AG04450 (cell line): Measurements from ENCODE around the gene GOLPH3. TPM values are rescaled to one million over a fixed set of nuclear protein-coding genes. Genes with fewer than 3 reads are reported as not detected.

Experiments used
- CTCF ChIA-PET: fragments of 300-600, 350-600 bp; formaldehyde crosslinking; extraction: SDS; loops from one replicate; lab custom pipeline; 2022; ENCODE audit warnings: antibody characterized with exemption, inconsistent platforms; lab: Charles Lee
- POLR2A ChIA-PET: fragments of 350-600 bp; formaldehyde crosslinking; extraction: SDS; loops from one replicate; lab custom pipeline; 2021; ENCODE audit warnings: antibody characterized with exemption, inconsistent platforms; lab: Yijun Ruan, JAX
- DNase-seq: peaks from one replicate; pipeline ENCODE4 v3.0.0-alpha.2; 2011; ENCODE audit warnings: low read depth, low spot score
- H3K27ac ChIP-seq: one replicate; pipeline ENCODE4 v1.5.1; 2012; ENCODE audit warnings: low read depth, low read length, control low read depth
- H3K27me3 ChIP-seq: one replicate; pipeline ENCODE4 v1.6.0; 2012; ENCODE audit warnings: low read length; ENCODE audit not compliant: control insufficient read depth, insufficient read depth
- H3K4me3 ChIP-seq: 2 replicates; pipeline ENCODE4 v1.5.1; 2011; ENCODE audit warnings: mild to moderate bottlenecking, low read depth, low read length, control low read depth
- H3K9me3 ChIP-seq: 2 replicates; pipeline ENCODE4 v1.5.1; 2012; ENCODE audit warnings: low read length; ENCODE audit not compliant: control insufficient read depth, insufficient read depth
- polyA plus RNA-seq: library from polyadenylated mRNA; depleted of rRNA; stranded (reverse); fragments of >200 nt; gene quantifications from 2 replicates; pipeline ENCODE4 v1.2.3, GENCODE V29; 2011; rRNA removed
- small RNA-seq: library from RNA; depleted of rRNA; stranded (forward); fragments of <200 nt; gene quantifications from one replicate; pipeline ENCODE3, GENCODE V24; 2012; ENCODE audit warnings: low read depth; ENCODE audit not compliant: insufficient read length
- TF ChIP-seq, protein P1 (sequence below): IDR thresholded peaks from 2 replicates; pipeline ENCODE4 v1.5.1; 2011; ENCODE audit warnings: low read depth, low read length, control low read depth, inconsistent platforms

Gene GOLPH3
- polyA plus RNA-seq, 1 experiment = 80.1 TPM

DNA sequence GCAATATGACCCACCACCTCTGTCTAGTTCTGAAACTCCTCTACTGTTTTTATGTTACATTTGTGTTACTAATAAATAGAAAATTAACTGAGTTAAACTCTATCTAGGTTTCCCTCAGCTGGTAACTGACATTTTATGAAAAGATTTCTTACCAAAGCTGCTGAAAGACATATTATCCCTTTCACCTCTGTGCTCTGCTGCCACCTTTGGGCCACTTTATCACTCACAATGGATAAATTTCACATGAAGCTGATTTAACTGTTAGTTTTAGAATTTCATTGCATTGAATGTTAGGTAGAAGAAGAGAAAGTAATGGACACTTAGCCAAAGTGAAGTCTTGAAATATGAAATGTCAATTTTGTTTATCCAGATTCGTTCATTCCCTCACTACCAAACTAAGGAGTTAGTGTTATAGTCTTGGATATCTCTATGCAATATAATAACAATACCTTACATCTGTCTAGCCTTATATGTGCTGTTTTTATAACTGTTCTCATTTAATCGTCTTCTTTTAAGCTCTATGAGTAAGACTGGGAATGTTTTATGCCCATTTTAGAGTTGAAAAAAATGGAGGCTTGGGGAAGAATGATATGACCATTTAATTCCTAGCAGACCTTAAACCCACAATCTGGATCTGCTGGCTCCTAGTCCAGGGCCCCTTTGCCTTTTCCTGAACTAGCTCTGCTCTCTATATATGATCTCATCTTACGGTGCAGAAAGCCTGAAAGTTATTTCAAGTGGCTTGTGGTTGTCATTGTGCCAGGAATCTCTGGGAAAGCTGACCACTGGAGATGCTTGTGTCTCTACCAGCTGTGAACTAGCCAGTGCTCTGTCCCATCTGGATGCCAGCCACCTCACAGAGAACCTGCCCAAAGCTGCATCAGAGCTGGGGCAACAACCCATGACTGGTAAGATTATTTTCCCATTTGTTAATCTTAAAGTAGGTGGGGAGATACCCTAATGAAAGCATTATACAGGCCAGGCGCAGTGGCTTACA is 97.1 kb downstream of the GOLPH3 start:
- DNase-seq = peak; percentile 10
- Histone ChIP-seq H3K27ac (no peak overlapping the region), H3K4me3 (no peak overlapping the region), H3K27me3 (peaks cover 9% of the 10 kb centered on the region), H3K9me3 (no peaks in the 10 kb centered on the region)
- CTCF ChIA-PET = interaction anchor here (0.5 to 1.8 kb wide), 44 partner anchors 8 to 1617 kb away, joined by 3 to 93 read pairs (median 4); partner anchors contain the start of gene PDZD2
- TF ChIP-seq, protein P1, sequence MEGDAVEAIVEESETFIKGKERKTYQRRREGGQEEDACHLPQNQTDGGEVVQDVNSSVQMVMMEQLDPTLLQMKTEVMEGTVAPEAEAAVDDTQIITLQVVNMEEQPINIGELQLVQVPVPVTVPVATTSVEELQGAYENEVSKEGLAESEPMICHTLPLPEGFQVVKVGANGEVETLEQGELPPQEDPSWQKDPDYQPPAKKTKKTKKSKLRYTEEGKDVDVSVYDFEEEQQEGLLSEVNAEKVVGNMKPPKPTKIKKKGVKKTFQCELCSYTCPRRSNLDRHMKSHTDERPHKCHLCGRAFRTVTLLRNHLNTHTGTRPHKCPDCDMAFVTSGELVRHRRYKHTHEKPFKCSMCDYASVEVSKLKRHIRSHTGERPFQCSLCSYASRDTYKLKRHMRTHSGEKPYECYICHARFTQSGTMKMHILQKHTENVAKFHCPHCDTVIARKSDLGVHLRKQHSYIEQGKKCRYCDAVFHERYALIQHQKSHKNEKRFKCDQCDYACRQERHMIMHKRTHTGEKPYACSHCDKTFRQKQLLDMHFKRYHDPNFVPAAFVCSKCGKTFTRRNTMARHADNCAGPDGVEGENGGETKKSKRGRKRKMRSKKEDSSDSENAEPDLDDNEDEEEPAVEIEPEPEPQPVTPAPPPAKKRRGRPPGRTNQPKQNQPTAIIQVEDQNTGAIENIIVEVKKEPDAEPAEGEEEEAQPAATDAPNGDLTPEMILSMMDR = peak; percentile 82
- POLR2A ChIA-PET = interaction anchor here (0.6 kb wide), 1 partner anchor 311 kb away, joined by 4 read pairs; no protein-coding TSS in a partner anchor

Small RNA genes lying within 50 kb of the gene (small RNA-seq; reads per million reads assigned to genes)
- not detected for gene RF00019

Other genes with a start within 250 kb of the GOLPH3 start
- gene MTMR12, start 138.6 kb upstream of the GOLPH3 start, polyA plus RNA-seq = 15.7 and 20.8 TPM in 2 replicates